ENCODE measurements around the gene TM4SF5. TPM values are rescaled to one million over a fixed set of nuclear protein-coding genes. Genes with fewer than 3 reads are reported as not detected.

TM4SF5 gene
- total and polyA plus RNA-seq, 10 of the 15 experiments (the other 5 are each of a cell fraction or from before 2014, with no cell fraction given), result 0.40 TPM; not detected in 9

GRCh38 chr17:4789951-4790704 is 18.4 kb downstream of the TM4SF5 start (continued):
- 0 out of 4 replicates have a peak, but pooled peaks of 1 of the 2 experiments have one; percentile 44 for TF ChIP-seq SRF (IDR thresholded peaks at IDR 0.05; ENCODE audit: low read depth in 2 of 2, low read length in 2 of 2)
- TF ChIP-seq CREM (IDR thresholded peaks at IDR 0.05; ENCODE audit: low read depth), result peak; percentile 45; the same call in 1 of the 2 replicates
- peak; percentile 83 for TF ChIP-seq KLF5 (IDR thresholded peaks at IDR 0.05; ENCODE audit: partially characterized antibody)
- TF ChIP-seq ZBED1 (IDR thresholded peaks at IDR 0.05; ENCODE audit: borderline replicate concordance), result no peak
- peak; percentile 63; the same call in 1 of the 2 replicates for TF ChIP-seq TCF3 (IDR thresholded peaks at IDR 0.05; ENCODE audit: borderline replicate concordance, insufficient read depth, low read depth, low read length)
- TF ChIP-seq TCF7 (IDR thresholded peaks at IDR 0.05; ENCODE audit: borderline replicate concordance), result no peak
- TF ChIP-seq HSF1 (IDR thresholded peaks at IDR 0.05; ENCODE audit: low read depth, low read length), result no peak
- TF ChIP-seq ETV6 (conservative IDR thresholded peaks at IDR 0.05 in 1 of 2, IDR thresholded peaks at IDR 0.05 in 1 of 2; ENCODE audit: borderline replicate concordance in 1 of 2, low read depth in 1 of 2), result no peak
- no peak for TF ChIP-seq BRCA1 (IDR thresholded peaks at IDR 0.05; ENCODE audit: low read depth, low read length)
- no peak for TF ChIP-seq SMAD5 (IDR thresholded peaks at IDR 0.05; ENCODE audit: low read depth)
- TF ChIP-seq IKZF1 (conservative IDR thresholded peaks at IDR 0.05), result peak; percentile 97
- no peak for TF ChIP-seq IRF4 (IDR thresholded peaks at IDR 0.05; ENCODE audit: low read depth, low read length)
- TF ChIP-seq SUZ12 (IDR thresholded peaks at IDR 0.05; ENCODE audit: unreplicated experiment), result no peak
- TF ChIP-seq EZH2 (IDR thresholded peaks at IDR 0.05; ENCODE audit: borderline replicate concordance, control insufficient read depth, low read depth, low read length), result no peak
- no peak for TF ChIP-seq CEBPZ (IDR thresholded peaks at IDR 0.05; ENCODE audit: low read depth, low read length)
- TF ChIP-seq E2F8 (IDR thresholded peaks at IDR 0.05; ENCODE audit: low read depth, partially characterized antibody), result no peak
- TF ChIP-seq MEF2A (IDR thresholded peaks at IDR 0.05; ENCODE audit: insufficient read depth, low read depth, low read length), result 0 out of 2 replicates have a peak, but pooled peaks have one; percentile 24
- TF ChIP-seq FOS (IDR thresholded peaks at IDR 0.05; ENCODE audit: borderline replicate concordance, extremely low read depth, insufficient read length), result no peak
- 0 out of 2 replicates have a peak, but pooled peaks have one; percentile 51 for TF ChIP-seq SIN3A (IDR thresholded peaks at IDR 0.05; ENCODE audit: low read depth, low read length)
- TF ChIP-seq MTA3 (IDR thresholded peaks at IDR 0.05; ENCODE audit: borderline replicate concordance, low read length), result no peak
- TF ChIP-seq EP300 (IDR thresholded peaks at IDR 0.05; ENCODE audit: borderline replicate concordance in 1 of 2, control insufficient read depth in 1 of 2, low read depth in 2 of 2, low read length in 2 of 2), result no peak
- no peak for TF ChIP-seq BMI1 (IDR thresholded peaks at IDR 0.05; ENCODE audit: borderline replicate concordance)

All from GM12878 (cell line).